HG02938 (cell line): ENCODE measurements around the gene FANCC.

Experiments used
- ATAC-seq: cut with Tn5 transposase; IDR thresholded peaks from one replicate; pipeline ENCODE4 v1.9.1; 2021; ENCODE audit warnings: mild to moderate bottlenecking, moderate library complexity; ENCODE audit not compliant: unreplicated experiment

Gene FANCC

GRCh38 chr9:95104581-95104960 is 212.9 kb downstream of the FANCC start:
- ATAC-seq, result no peak

- no peak for ATAC-seq
Observed at GRCh38 chr9:95103871-95104580, 213.5 kb downstream of the FANCC start.

- no peak for ATAC-seq
Observed at GRCh38 chr9:95103281-95103771, 214.2 kb downstream of the FANCC start.

- ATAC-seq, result no peak
Observed at GRCh38 chr9:95102572-95102971, 214.9 kb downstream of the FANCC start.

GRCh38 chr9:95102001-95102433 is 215.5 kb downstream of the FANCC start:
- ATAC-seq, result no peak

GRCh38 chr9:95101326-95101725 is 216.2 kb downstream of the FANCC start:
- ATAC-seq, result no peak

- ATAC-seq, result no peak
Observed at GRCh38 chr9:95100071-95100627, 217.4 kb downstream of the FANCC start.

GRCh38 chr9:95099321-95100070 is 218.0 kb downstream of the FANCC start:
- no peak for ATAC-seq

- no peak for ATAC-seq
Observed at GRCh38 chr9:95098391-95098921, 219.1 kb downstream of the FANCC start.

- no peak for ATAC-seq
Observed at GRCh38 chr9:95097279-95097678, 220.2 kb downstream of the FANCC start.

GRCh38 chr9:95096807-95097206 is 220.7 kb downstream of the FANCC start:
- ATAC-seq, result no peak

- no peak for ATAC-seq
Observed at GRCh38 chr9:95096381-95096780, 221.1 kb downstream of the FANCC start.

- no peak for ATAC-seq
Observed at GRCh38 chr9:95095641-95096355, 221.7 kb downstream of the FANCC start.

- no peak for ATAC-seq
Observed at GRCh38 chr9:95094002-95094401, 223.5 kb downstream of the FANCC start.

- no peak for ATAC-seq
Observed at GRCh38 chr9:95093586-95093985, 223.9 kb downstream of the FANCC start.

GRCh38 chr9:95092262-95093072 is 225.0 kb downstream of the FANCC start:
- no peak for ATAC-seq

- no peak for ATAC-seq
Observed at GRCh38 chr9:95091601-95092261, 225.8 kb downstream of the FANCC start.

- no peak for ATAC-seq
Observed at GRCh38 chr9:95090871-95091577, 226.5 kb downstream of the FANCC start.
